Tibial artery (tissue), 4 donors: ENCODE measurements around the gene PXDC1.

Experiments
- DNase-seq, 2 donors: peaks; one replicate each; pipeline ENCODE4 v3.0.0-alpha.2; 2019
- H3K27ac ChIP-seq, 2 donors: fragments of 200-600 bp; sonication (generic) in 1 of 2; 1 replicate in 1 of 2; 2 replicates in 1 of 2; pipeline ENCODE4 v1.5.1; 2018 to 2019; ENCODE audit warnings: mild to moderate bottlenecking in 1 of 2
- H3K27me3 ChIP-seq, 2 donors: fragments of 200-600 bp; sonication (generic) in 1 of 2; one replicate each; pipeline versions ENCODE4 v1.5.1 to v1.6.0; 2016 to 2019
- H3K36me3 ChIP-seq, 3 donors: fragments of 200-600 bp; sonication (generic) in 2 of 3; one replicate each; pipeline ENCODE4 v1.5.1; 2016 to 2019; ENCODE audit warnings: mild to moderate bottlenecking in 2 of 3
- H3K4me1 ChIP-seq, 4 donors: fragments of 200-600 bp; sonication (generic) in 2 of 4; 1 replicate in 3 of 4; 2 replicates in 1 of 4; pipeline ENCODE4 v1.5.1; 2016 to 2019
- H3K4me3 ChIP-seq, 2 donors: fragments of 200-600 bp; sonication (generic) in 1 of 2; 1 replicate in 1 of 2; 2 replicates in 1 of 2; pipeline ENCODE4 v1.5.1; 2018 to 2019; ENCODE audit warnings: mild to moderate bottlenecking in 2 of 2
- H3K9me3 ChIP-seq, 3 donors: fragments of 200-600 bp; sonication (generic) in 1 of 3; one replicate each; pipeline ENCODE4 v1.5.1; 2016 to 2019
- CTCF ChIP-seq, 2 experiments: fragments of 200-600 bp in 1 of 2; fragments of 450-650 bp in 1 of 2; IDR thresholded peaks; one replicate each; pipeline ENCODE4 v1.5.1; 2017 to 2019; ENCODE audit warnings: antibody characterized with exemption in 2 of 2, mild to moderate bottlenecking in 1 of 2, moderate library complexity in 1 of 2
- intact Hi-C: fragments of 100-400 bp; cut with DNase I; formaldehyde crosslinking; loops from one replicate; pipeline ENCODE4 v1.15.0; 2023; ENCODE audit warnings: low total_unique reads

Gene PXDC1

GRCh38 chr6:3797231-3798054, 45.9 kb upstream of the PXDC1 start:
- Histone ChIP-seq H3K27ac (no peak overlapping the region), H3K4me1 (peaks cover 0 to 49% (median 14%) of the 10 kb centered on the region in 4 donors), H3K9me3 (no peaks in the 10 kb centered on the region), H3K4me3 (no peak overlapping the region), H3K27me3 (no peaks in the 10 kb centered on the region), H3K36me3 (no peaks in the 10 kb centered on the region)
- intact Hi-C loops, result loop anchor here (5.0 kb wide), 1 partner anchor 35 kb away; no protein-coding TSS in a partner anchor
- DNase-seq, result no peak
- no peak for TF ChIP-seq CTCF (IDR thresholded peaks at IDR 0.05)

- no peaks in the 10 kb centered on the region for H3K36me3 ChIP-seq
- H3K27ac ChIP-seq, result no peak overlapping the region
- intact Hi-C loops, result loop anchor here (5.0 kb wide), 1 partner anchor 34 kb away; no protein-coding TSS in a partner anchor
- no peaks in the 10 kb centered on the region for H3K27me3 ChIP-seq
- no peak for DNase-seq
- peaks cover 0 to 43% (median 14%) of the 10 kb centered on the region in 4 donors for H3K4me1 ChIP-seq
- no peak for TF ChIP-seq CTCF (IDR thresholded peaks at IDR 0.05)
- no peaks in the 10 kb centered on the region for H3K9me3 ChIP-seq
- H3K4me3 ChIP-seq, result no peak overlapping the region
Observed at GRCh38 chr6:3796719-3797041, 45.2 kb upstream of the PXDC1 start.

- H3K4me1 ChIP-seq, result peaks cover 0 to 37% (median 9%) of the 10 kb centered on the region in 4 donors
- no peaks in the 10 kb centered on the region for H3K27me3 ChIP-seq
- no peak for TF ChIP-seq CTCF (IDR thresholded peaks at IDR 0.05)
- H3K36me3 ChIP-seq, result no peaks in the 10 kb centered on the region
- intact Hi-C loops, result loop anchor here (5.0 kb wide), 1 partner anchor 34 kb away; no protein-coding TSS in a partner anchor
- H3K27ac ChIP-seq, result no peak overlapping the region
- DNase-seq, result no peak
- no peak overlapping the region for H3K4me3 ChIP-seq
- H3K9me3 ChIP-seq, result no peaks in the 10 kb centered on the region
Observed at GRCh38 chr6:3795836-3796718, 44.6 kb upstream of the PXDC1 start.

- intact Hi-C loops, result no loop called here
- no peak overlapping the region for H3K27ac ChIP-seq
- H3K36me3 ChIP-seq, result no peaks in the 10 kb centered on the region
- no peaks in the 10 kb centered on the region for H3K27me3 ChIP-seq
- no peak overlapping the region for H3K4me3 ChIP-seq
- DNase-seq, result peak in 1 of 2 donors; percentile 33
- H3K4me1 ChIP-seq, result peaks cover 0 to 29% (median 8%) of the 10 kb centered on the region in 4 donors
- TF ChIP-seq CTCF (IDR thresholded peaks at IDR 0.05), result no peak
- H3K9me3 ChIP-seq, result no peaks in the 10 kb centered on the region
Observed at GRCh38 chr6:3794092-3794491, 42.6 kb upstream of the PXDC1 start.

GRCh38 chr6:3793545-3793944, 42.0 kb upstream of the PXDC1 start:
- no peak overlapping the region for H3K27ac ChIP-seq
- no peak for TF ChIP-seq CTCF (IDR thresholded peaks at IDR 0.05)
- no peaks in the 10 kb centered on the region for H3K27me3 ChIP-seq
- peaks cover 0 to 23% (median 8%) of the 10 kb centered on the region in 4 donors for H3K4me1 ChIP-seq
- DNase-seq, result no peak
- H3K4me3 ChIP-seq, result no peak overlapping the region
- no peaks in the 10 kb centered on the region for H3K9me3 ChIP-seq
- intact Hi-C loops, result no loop called here
- H3K36me3 ChIP-seq, result no peaks in the 10 kb centered on the region
